HEK293 (cell line): Measurements from ENCODE around the gene VPS51.

Source experiments
- BCL11A ChIP-seq: fragments of 450-650 bp; formaldehyde crosslinking; IDR thresholded peaks from 2 replicates; pipeline ENCODE4 v1.5.1; 2016; ENCODE audit warnings: low read depth, missing biosample characterization, missing genetic modification characterization
- MZF1 ChIP-seq: fragments of 450-650 bp; formaldehyde crosslinking; IDR thresholded peaks from 2 replicates; pipeline ENCODE4 v1.5.1; 2017; ENCODE audit warnings: missing biosample characterization, missing genetic modification characterization, borderline replicate concordance
- YY1 ChIP-seq: fragments of 450-650 bp; formaldehyde crosslinking; IDR thresholded peaks from 2 replicates; pipeline ENCODE4 v1.5.1; 2018; ENCODE audit warnings: missing biosample characterization, missing genetic modification characterization
- ZNF274 ChIP-seq, 2 experiments: fragments of 200-500 bp in 1 of 2; fragments of 450-650 bp in 1 of 2; sonication (Bioruptor generic) in 1 of 2; formaldehyde crosslinking in 1 of 2; IDR thresholded peaks; 2 replicates each; pipeline versions ENCODE4 v1.5.1 to v1.6.1; 2014 to 2016; ENCODE audit warnings: borderline replicate concordance in 1 of 2, inconsistent platforms in 1 of 2, low read length in 1 of 2, missing biosample characterization in 1 of 2, missing genetic modification characterization in 1 of 2
- TF ChIP-seq, protein P1 (sequence below): fragments of 450-650 bp; formaldehyde crosslinking; IDR thresholded peaks from 2 replicates; pipeline ENCODE4 v1.5.1; 2016; ENCODE audit warnings: missing biosample characterization, missing genetic modification characterization
- TF ChIP-seq, protein P2 (sequence below): sonication (generic); formaldehyde crosslinking; IDR thresholded peaks from 2 replicates; pipeline ENCODE4 v1.8.1; 2022; ENCODE audit warnings: mild to moderate bottlenecking, moderate library complexity, missing genetic modification reagents
- TF ChIP-seq, protein P3 (sequence below): fragments of 450-650 bp; formaldehyde crosslinking; IDR thresholded peaks from 2 replicates; pipeline ENCODE4 v1.5.1; 2016; ENCODE audit warnings: missing biosample characterization, missing genetic modification characterization
- TF ChIP-seq, protein P4 (sequence below): fragments of 450-650 bp; formaldehyde crosslinking; IDR thresholded peaks from 2 replicates; pipeline ENCODE4 v1.5.1; 2016; ENCODE audit warnings: missing biosample characterization, missing genetic modification characterization, borderline replicate concordance

DNA sequence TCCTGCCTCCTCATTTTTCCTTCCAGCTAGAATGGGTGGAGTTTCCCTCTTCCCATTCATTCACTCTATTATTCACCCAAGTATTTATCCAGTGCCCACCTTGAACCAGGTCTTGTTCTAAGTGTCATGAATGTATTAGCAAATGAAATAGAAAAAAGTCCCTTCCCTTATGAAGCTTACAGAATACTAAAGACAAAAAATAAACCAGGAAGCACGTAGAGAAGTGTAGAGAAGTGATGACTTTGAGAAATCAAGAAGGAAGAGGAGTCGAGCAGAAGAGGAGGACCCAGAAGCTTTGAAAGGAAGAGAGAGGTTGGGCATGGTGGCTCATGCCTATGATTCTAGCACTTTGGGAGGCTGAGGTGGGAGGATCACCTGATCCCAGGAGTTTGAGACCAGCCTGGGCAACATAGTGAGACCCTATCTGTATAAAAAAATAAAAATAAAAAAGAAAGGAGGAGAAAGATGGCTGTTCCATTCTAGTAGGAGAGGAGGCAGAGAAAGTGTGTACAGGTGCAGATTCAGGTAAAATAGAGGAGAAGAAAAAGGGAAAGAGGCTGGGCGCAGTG, 55.4 kb downstream of the VPS51 start:
- TF ChIP-seq, protein P1, sequence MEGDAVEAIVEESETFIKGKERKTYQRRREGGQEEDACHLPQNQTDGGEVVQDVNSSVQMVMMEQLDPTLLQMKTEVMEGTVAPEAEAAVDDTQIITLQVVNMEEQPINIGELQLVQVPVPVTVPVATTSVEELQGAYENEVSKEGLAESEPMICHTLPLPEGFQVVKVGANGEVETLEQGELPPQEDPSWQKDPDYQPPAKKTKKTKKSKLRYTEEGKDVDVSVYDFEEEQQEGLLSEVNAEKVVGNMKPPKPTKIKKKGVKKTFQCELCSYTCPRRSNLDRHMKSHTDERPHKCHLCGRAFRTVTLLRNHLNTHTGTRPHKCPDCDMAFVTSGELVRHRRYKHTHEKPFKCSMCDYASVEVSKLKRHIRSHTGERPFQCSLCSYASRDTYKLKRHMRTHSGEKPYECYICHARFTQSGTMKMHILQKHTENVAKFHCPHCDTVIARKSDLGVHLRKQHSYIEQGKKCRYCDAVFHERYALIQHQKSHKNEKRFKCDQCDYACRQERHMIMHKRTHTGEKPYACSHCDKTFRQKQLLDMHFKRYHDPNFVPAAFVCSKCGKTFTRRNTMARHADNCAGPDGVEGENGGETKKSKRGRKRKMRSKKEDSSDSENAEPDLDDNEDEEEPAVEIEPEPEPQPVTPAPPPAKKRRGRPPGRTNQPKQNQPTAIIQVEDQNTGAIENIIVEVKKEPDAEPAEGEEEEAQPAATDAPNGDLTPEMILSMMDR, result no peak
- TF ChIP-seq ZNF274 (IDR thresholded peaks at IDR 0.05; ENCODE audit: low read length), result no peak
- no peak for TF ChIP-seq ZNF274 (tag by site-specific recombination; IDR thresholded peaks at IDR 0.05; ENCODE audit: borderline replicate concordance)
- TF ChIP-seq YY1, result no peak
- TF ChIP-seq, protein P2, sequence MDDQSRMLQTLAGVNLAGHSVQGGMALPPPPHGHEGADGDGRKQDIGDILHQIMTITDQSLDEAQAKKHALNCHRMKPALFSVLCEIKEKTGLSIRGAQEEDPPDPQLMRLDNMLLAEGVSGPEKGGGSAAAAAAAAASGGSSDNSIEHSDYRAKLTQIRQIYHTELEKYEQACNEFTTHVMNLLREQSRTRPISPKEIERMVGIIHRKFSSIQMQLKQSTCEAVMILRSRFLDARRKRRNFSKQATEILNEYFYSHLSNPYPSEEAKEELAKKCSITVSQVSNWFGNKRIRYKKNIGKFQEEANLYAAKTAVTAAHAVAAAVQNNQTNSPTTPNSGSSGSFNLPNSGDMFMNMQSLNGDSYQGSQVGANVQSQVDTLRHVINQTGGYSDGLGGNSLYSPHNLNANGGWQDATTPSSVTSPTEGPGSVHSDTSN (CRISPR knock-in tag), result no peak
- TF ChIP-seq, protein P3, sequence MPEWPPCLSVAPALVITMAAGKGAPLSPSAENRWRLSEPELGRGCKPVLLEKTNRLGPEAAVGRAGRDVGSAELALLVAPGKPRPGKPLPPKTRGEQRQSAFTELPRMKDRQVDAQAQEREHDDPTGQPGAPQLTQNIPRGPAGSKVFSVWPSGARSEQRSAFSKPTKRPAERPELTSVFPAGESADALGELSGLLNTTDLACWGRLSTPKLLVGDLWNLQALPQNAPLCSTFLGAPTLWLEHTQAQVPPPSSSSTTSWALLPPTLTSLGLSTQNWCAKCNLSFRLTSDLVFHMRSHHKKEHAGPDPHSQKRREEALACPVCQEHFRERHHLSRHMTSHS, result no peak
- no peak for TF ChIP-seq BCL11A (tag by site-specific recombination)
- TF ChIP-seq, protein P4, sequence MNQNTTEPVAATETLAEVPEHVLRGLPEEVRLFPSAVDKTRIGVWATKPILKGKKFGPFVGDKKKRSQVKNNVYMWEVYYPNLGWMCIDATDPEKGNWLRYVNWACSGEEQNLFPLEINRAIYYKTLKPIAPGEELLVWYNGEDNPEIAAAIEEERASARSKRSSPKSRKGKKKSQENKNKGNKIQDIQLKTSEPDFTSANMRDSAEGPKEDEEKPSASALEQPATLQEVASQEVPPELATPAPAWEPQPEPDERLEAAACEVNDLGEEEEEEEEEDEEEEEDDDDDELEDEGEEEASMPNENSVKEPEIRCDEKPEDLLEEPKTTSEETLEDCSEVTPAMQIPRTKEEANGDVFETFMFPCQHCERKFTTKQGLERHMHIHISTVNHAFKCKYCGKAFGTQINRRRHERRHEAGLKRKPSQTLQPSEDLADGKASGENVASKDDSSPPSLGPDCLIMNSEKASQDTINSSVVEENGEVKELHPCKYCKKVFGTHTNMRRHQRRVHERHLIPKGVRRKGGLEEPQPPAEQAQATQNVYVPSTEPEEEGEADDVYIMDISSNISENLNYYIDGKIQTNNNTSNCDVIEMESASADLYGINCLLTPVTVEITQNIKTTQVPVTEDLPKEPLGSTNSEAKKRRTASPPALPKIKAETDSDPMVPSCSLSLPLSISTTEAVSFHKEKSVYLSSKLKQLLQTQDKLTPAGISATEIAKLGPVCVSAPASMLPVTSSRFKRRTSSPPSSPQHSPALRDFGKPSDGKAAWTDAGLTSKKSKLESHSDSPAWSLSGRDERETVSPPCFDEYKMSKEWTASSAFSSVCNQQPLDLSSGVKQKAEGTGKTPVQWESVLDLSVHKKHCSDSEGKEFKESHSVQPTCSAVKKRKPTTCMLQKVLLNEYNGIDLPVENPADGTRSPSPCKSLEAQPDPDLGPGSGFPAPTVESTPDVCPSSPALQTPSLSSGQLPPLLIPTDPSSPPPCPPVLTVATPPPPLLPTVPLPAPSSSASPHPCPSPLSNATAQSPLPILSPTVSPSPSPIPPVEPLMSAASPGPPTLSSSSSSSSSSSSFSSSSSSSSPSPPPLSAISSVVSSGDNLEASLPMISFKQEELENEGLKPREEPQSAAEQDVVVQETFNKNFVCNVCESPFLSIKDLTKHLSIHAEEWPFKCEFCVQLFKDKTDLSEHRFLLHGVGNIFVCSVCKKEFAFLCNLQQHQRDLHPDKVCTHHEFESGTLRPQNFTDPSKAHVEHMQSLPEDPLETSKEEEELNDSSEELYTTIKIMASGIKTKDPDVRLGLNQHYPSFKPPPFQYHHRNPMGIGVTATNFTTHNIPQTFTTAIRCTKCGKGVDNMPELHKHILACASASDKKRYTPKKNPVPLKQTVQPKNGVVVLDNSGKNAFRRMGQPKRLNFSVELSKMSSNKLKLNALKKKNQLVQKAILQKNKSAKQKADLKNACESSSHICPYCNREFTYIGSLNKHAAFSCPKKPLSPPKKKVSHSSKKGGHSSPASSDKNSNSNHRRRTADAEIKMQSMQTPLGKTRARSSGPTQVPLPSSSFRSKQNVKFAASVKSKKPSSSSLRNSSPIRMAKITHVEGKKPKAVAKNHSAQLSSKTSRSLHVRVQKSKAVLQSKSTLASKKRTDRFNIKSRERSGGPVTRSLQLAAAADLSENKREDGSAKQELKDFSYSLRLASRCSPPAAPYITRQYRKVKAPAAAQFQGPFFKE (tag by site-specific recombination), result no peak
- no peak for TF ChIP-seq MZF1 (tag by site-specific recombination)
